Right lobe of liver (tissue), 4 donors: ENCODE measurements around the gene NCOA1.

Experiments
- CTCF ChIP-seq, 4 donors: fragments of 200-600 bp in 3 of 4; fragments of 450-650 bp in 1 of 4; IDR thresholded peaks; one replicate each; pipeline versions ENCODE4 v1.5.1 to v1.8.0; 2016 to 2022; ENCODE audit warnings: antibody characterized with exemption in 4 of 4, mild to moderate bottlenecking in 2 of 4
- POLR2A ChIP-seq: fragments of 450-650 bp; IDR thresholded peaks from one replicate; pipeline ENCODE4 v1.6.1; 2017; ENCODE audit warnings: antibody characterized with exemption, mild to moderate bottlenecking
- donor health status: DM: no; HTN: no; CAD: no.
- donor health status: DM: no; HTN: no; CAD: no.
- donor health status: DM: no; HTN: yes; CAD: no.

- TF ChIP-seq CTCF (IDR thresholded peaks at IDR 0.05) (no peak), POLR2A (no peak)
These were observed 6.6 kb downstream of the NCOA1 start for GRCh38 chr2:24497685-24498084.
